Hepatocyte (in vitro differentiated cells): ENCODE measurements around the gene FOSL1. TPM values are rescaled to one million over a fixed set of nuclear protein-coding genes. Genes with fewer than 3 reads are reported as not detected.

ENCODE experiments used
- DNase-seq: peaks from one replicate; pipeline ENCODE4 v3.0.0-alpha.2; 2016; ENCODE audit warnings: low spot score
- H2AFZ ChIP-seq: fragments of 200-600 bp; sonication (generic); 2 replicates; pipeline ENCODE4 v1.6.0; 2016; ENCODE audit warnings: antibody characterized with exemption, mild to moderate bottlenecking
- H3K27ac ChIP-seq: fragments of 200-600 bp; sonication (generic); 2 replicates; pipeline ENCODE4 v1.5.1; 2016; ENCODE audit warnings: mild to moderate bottlenecking
- H3K27me3 ChIP-seq: fragments of 200-600 bp; sonication (generic); 2 replicates; pipeline ENCODE4 v1.6.1; 2016
- H3K36me3 ChIP-seq: fragments of 200-600 bp; sonication (generic); replicated peaks from 2 replicates; pipeline ENCODE4 v1.5.1; 2016; ENCODE audit warnings: low read depth; ENCODE audit not compliant: insufficient read depth
- H3K4me1 ChIP-seq: fragments of 200-600 bp; sonication (generic); 2 replicates; pipeline ENCODE4 v1.5.1; 2016; ENCODE audit warnings: mild to moderate bottlenecking, moderate library complexity; ENCODE audit not compliant: insufficient read depth
- H3K4me2 ChIP-seq: fragments of 200-600 bp; sonication (generic); 2 replicates; pipeline ENCODE4 v1.6.0; 2016
- H3K4me3 ChIP-seq: fragments of 200-600 bp; sonication (generic); 2 replicates; pipeline ENCODE4 v1.5.1; 2016; ENCODE audit warnings: mild to moderate bottlenecking
- H3K79me2 ChIP-seq: fragments of 200-600 bp; sonication (generic); 2 replicates; pipeline ENCODE4 v1.6.0; 2017; ENCODE audit warnings: mild to moderate bottlenecking
- H3K9me2 ChIP-seq: fragments of 200-600 bp; sonication (generic); replicated peaks from 2 replicates; pipeline ENCODE4 v1.6.0; 2017; ENCODE audit warnings: mild to moderate bottlenecking; ENCODE audit not compliant: insufficient read depth
- H3K9me3 ChIP-seq: fragments of 200-600 bp; sonication (generic); 2 replicates; pipeline ENCODE4 v1.5.1; 2016; ENCODE audit warnings: low read depth, mild to moderate bottlenecking
- H4K20me1 ChIP-seq: fragments of 200-600 bp; sonication (generic); 2 replicates; pipeline ENCODE4 v1.6.0; 2016; ENCODE audit warnings: mild to moderate bottlenecking; ENCODE audit not compliant: insufficient read depth, poor library complexity, severe bottlenecking
- CTCF ChIP-seq: fragments of 200-600 bp; sonication (generic); IDR thresholded peaks from 2 replicates; pipeline ENCODE4 v1.5.1; 2016; ENCODE audit warnings: antibody characterized with exemption, mild to moderate bottlenecking; ENCODE audit not compliant: poor library complexity
- EZH2 ChIP-seq: fragments of 200-600 bp; sonication (generic); IDR thresholded peaks from 2 replicates; pipeline ENCODE4 v1.6.1; 2016; ENCODE audit warnings: antibody characterized with exemption, mild to moderate bottlenecking, borderline replicate concordance
- EZH2phosphoT487 ChIP-seq: fragments of 200-600 bp; sonication (generic); IDR thresholded peaks from one replicate; pipeline ENCODE4 v1.6.1; 2018; ENCODE audit warnings: antibody characterized with exemption, mild to moderate bottlenecking, low read depth, moderate library complexity; ENCODE audit not compliant: unreplicated experiment, severe bottlenecking
- WGBS: methylation state at CpG from one replicate; pipeline ENCODE4 v1.1.6; 2016; ENCODE audit warnings: low lambda C conversion rate; ENCODE audit errors: missing lambda C conversion rate; 5-methylcytosine and 5-hydroxymethylcytosine counted together
- polyA plus RNA-seq: library from polyadenylated mRNA; unstranded; fragments of >200 nt; fragmentation: Nextera tagmentation; extraction: Ambion mirVana; gene quantifications from 2 replicates; pipeline ENCODE4 v1.2.1, GENCODE V29; 2016
- total RNA-seq: library from RNA; depleted of rRNA; stranded (reverse); fragments of >200 nt; gene quantifications from 2 replicates; pipeline ENCODE4 v1.2.3, GENCODE V29; 2014

Gene FOSL1
- total and polyA plus RNA-seq, 2 experiments from 2014 or later, result 4.5 to 16.5 TPM

GRCh38 chr11:65922565-65922964 lies 22.4 kb upstream of the FOSL1 start:
- WGBS, result 96% methylated on average over 3 of the region's 3 CpGs
- no peak for DNase-seq
- Histone ChIP-seq H3K27me3 (no peaks in the 10 kb centered on the region), H3K9me2 (no peaks in the 10 kb centered on the region), H4K20me1 (no peaks in the 10 kb centered on the region), H3K79me2 (peaks cover 22% of the 10 kb centered on the region), H3K4me1 (peaks cover 17% of the 10 kb centered on the region), H3K4me3 (no peak overlapping the region), H3K9me3 (no peaks in the 10 kb centered on the region), H2AFZ (no peak overlapping the region), H3K36me3 (no peaks in the 10 kb centered on the region), H3K4me2 (no peak overlapping the region), H3K27ac (no peak overlapping the region)
- no peak for TF ChIP-seq CTCF
- TF ChIP-seq EZH2, result no peak
- no peak for TF ChIP-seq EZH2phosphoT487

GRCh38 chr11:65921876-65922275 lies 21.7 kb upstream of the FOSL1 start:
- peaks cover 29% of the 10 kb centered on the region for H3K79me2 ChIP-seq
- no peaks in the 10 kb centered on the region for H3K9me3 ChIP-seq
- no peak overlapping the region for H2AFZ ChIP-seq
- no peaks in the 10 kb centered on the region for H4K20me1 ChIP-seq
- H3K36me3 ChIP-seq, result no peaks in the 10 kb centered on the region
- no peaks in the 10 kb centered on the region for H3K9me2 ChIP-seq
- no peaks in the 10 kb centered on the region for H3K27me3 ChIP-seq
- H3K4me1 ChIP-seq, result peaks cover 20% of the 10 kb centered on the region
- no peak overlapping the region for H3K4me2 ChIP-seq
- no peak overlapping the region for H3K27ac ChIP-seq
- WGBS, result 97% methylated on average over 10 of the region's 10 CpGs
- TF ChIP-seq EZH2phosphoT487, result no peak
- no peak for TF ChIP-seq CTCF
- no peak for TF ChIP-seq EZH2
- H3K4me3 ChIP-seq, result no peak overlapping the region
- no peak for DNase-seq

GRCh38 chr11:65921033-65921555 lies 20.9 kb upstream of the FOSL1 start:
- H3K4me2 ChIP-seq, result peak overlapping the region; percentile 89
- no peaks in the 10 kb centered on the region for H3K9me3 ChIP-seq
- H3K36me3 ChIP-seq, result no peaks in the 10 kb centered on the region
- H3K79me2 ChIP-seq, result peaks cover 32% of the 10 kb centered on the region
- no peak overlapping the region for H3K4me3 ChIP-seq
- no peak for DNase-seq
- peaks cover 28% of the 10 kb centered on the region for H3K4me1 ChIP-seq
- H4K20me1 ChIP-seq, result no peaks in the 10 kb centered on the region
- H3K9me2 ChIP-seq, result no peaks in the 10 kb centered on the region
- no peak for TF ChIP-seq EZH2phosphoT487
- TF ChIP-seq EZH2, result no peak
- no peak for TF ChIP-seq CTCF
- H3K27ac ChIP-seq, result no peak overlapping the region
- 95% methylated on average over 8 of the region's 12 CpGs for WGBS
- no peak overlapping the region for H2AFZ ChIP-seq
- H3K27me3 ChIP-seq, result no peaks in the 10 kb centered on the region

GRCh38 chr11:65920372-65920802 lies 20.2 kb upstream of the FOSL1 start:
- Histone ChIP-seq H3K4me2 (peak overlapping the region; percentile 89), H2AFZ (no peak overlapping the region), H3K4me1 (peaks cover 32% of the 10 kb centered on the region), H3K36me3 (no peaks in the 10 kb centered on the region), H3K27me3 (no peaks in the 10 kb centered on the region), H3K79me2 (peaks cover 32% of the 10 kb centered on the region), H3K9me2 (no peaks in the 10 kb centered on the region), H3K27ac (no peak overlapping the region), H3K9me3 (no peaks in the 10 kb centered on the region), H3K4me3 (peak overlapping the region; percentile 91), H4K20me1 (no peaks in the 10 kb centered on the region)
- DNase-seq, result no peak
- TF ChIP-seq EZH2 (no peak), CTCF (no peak), EZH2phosphoT487 (no peak)
- WGBS, result 90% methylated on average over 10 of the region's 15 CpGs
